Kidney epithelial cell (primary cell): ENCODE data around the gene ADAMTS3. TPM values are rescaled to one million over a fixed set of nuclear protein-coding genes. Genes with fewer than 3 reads are reported as not detected.
"Not testable (repeated sequence)": the region's sequence is repeated elsewhere in the genome, so short reads cannot be mapped to it uniquely, and the experiment has no call there.

Experiments used
- DNase-seq: peaks from one replicate; pipeline ENCODE4 v3.0.0-alpha.2; 2010; ENCODE audit warnings: low read depth
- H3K27me3 ChIP-seq: 2 replicates; pipeline ENCODE4 v1.6.0; 2011; ENCODE audit warnings: low read length; ENCODE audit not compliant: control insufficient read depth, insufficient read depth
- H3K36me3 ChIP-seq: 2 replicates; pipeline ENCODE4 v1.5.1; 2011; ENCODE audit warnings: low read length; ENCODE audit not compliant: control insufficient read depth, insufficient read depth
- H3K4me3 ChIP-seq: 2 replicates; pipeline ENCODE4 v1.5.1; 2011; ENCODE audit warnings: low read depth, mild to moderate bottlenecking, control low read depth, low read length
- total RNA-seq: library from RNA; depleted of rRNA; stranded (reverse); fragments of >200 nt; gene quantifications from 2 replicates; pipeline ENCODE4 v1.2.3, GENCODE V29; 2015
- TF ChIP-seq, protein P1 (sequence below): IDR thresholded peaks from 2 replicates; pipeline ENCODE4 v1.5.1; 2011; ENCODE audit warnings: mild to moderate bottlenecking, moderate library complexity, low read length, control low read depth, inconsistent platforms; ENCODE audit not compliant: insufficient read depth, poor library complexity, severe bottlenecking

ADAMTS3 gene
- total RNA-seq, 1 donor from 2014 or later = 3.5 TPM

DNA sequence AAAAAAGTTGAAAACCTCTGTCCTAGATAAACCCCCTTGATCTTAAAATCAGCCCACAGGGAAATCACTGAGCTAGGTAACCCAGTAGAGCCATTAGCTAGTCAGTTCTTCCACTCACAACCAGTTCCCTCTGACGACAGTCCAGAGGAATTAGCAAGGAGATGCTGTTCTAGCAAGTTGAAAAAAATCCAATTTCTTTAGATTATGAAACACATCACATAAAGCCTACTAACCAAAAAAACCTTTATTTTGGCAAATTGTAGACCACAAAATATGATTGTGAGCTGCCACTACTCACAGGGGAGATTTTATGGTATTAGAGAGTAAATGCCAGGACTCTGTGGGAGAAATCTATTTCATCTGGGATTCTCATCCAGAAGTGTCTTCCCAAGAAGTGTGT is 22.6 kb downstream of the ADAMTS3 start:
- DNase-seq = no peak
- H3K27me3 ChIP-seq = no peaks in the 10 kb centered on the region
- H3K36me3 ChIP-seq = no peaks in the 10 kb centered on the region
- TF ChIP-seq, protein P1, sequence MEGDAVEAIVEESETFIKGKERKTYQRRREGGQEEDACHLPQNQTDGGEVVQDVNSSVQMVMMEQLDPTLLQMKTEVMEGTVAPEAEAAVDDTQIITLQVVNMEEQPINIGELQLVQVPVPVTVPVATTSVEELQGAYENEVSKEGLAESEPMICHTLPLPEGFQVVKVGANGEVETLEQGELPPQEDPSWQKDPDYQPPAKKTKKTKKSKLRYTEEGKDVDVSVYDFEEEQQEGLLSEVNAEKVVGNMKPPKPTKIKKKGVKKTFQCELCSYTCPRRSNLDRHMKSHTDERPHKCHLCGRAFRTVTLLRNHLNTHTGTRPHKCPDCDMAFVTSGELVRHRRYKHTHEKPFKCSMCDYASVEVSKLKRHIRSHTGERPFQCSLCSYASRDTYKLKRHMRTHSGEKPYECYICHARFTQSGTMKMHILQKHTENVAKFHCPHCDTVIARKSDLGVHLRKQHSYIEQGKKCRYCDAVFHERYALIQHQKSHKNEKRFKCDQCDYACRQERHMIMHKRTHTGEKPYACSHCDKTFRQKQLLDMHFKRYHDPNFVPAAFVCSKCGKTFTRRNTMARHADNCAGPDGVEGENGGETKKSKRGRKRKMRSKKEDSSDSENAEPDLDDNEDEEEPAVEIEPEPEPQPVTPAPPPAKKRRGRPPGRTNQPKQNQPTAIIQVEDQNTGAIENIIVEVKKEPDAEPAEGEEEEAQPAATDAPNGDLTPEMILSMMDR = no peak
- no peak overlapping the region for H3K4me3 ChIP-seq

DNA sequence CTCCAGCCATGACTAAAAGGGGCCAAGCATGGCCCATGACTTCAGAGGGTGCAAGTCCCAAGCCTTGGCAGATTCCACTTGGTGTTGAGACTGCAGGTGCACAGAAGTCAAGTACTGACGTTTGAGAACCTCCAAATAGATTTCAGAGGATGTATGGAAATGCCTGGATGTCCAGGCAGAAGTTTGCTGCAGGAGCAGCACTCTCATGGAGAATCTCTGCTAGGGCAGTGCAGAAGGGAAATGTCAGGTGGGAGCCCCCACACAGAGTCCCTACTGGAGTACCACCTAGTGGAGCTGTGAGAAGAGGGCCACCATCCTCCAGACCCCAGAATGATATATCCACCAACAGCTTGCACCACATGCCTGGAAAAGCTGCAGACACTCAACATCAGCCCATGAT is 28.3 kb downstream of the ADAMTS3 start:
- H3K27me3 ChIP-seq, DNase-seq, H3K4me3 ChIP-seq, H3K36me3 ChIP-seq: not testable (repeated sequence)

DNA sequence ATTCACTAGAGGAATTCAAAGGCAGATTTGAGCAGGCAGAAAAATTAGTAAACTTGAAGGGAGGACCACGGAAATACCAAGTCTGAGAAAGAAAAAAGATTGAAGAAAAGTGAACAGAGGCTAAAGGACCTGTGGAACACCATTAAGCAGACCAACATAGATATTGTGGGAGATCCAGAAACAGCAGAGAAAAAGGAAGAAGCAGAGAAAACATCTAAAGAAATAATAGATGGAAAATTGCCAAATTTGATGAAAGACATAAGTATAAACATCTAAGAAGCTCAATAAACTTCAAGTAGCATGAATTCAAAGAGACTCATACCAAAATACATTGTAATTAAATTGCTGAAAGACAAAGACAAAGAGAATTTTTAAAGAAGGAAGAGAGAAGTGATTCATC is 31.0 kb downstream of the ADAMTS3 start:
- no peak overlapping the region for H3K4me3 ChIP-seq
- no peaks in the 10 kb centered on the region for H3K27me3 ChIP-seq
- H3K36me3 ChIP-seq = no peaks in the 10 kb centered on the region
- TF ChIP-seq, protein P1 = no peak
- DNase-seq = no peak

DNA sequence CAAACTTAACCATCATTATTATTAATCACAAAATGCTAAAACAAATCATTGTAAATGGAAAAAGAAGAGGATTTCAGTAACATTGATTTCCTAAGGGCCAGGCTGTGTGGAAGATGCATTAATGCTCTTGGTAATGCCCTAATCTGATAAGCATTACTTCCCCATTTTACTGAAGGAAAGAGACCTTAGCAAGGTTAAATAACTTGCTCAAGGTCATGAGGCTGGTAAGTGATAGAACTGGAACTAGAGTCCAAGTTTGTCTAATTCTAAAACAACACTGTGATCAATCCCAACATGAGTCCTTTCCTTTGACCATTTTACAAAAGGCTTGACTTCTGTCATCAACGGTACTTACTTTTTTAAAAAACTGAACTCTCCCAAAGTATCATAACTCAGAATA is 32.6 kb downstream of the ADAMTS3 start:
- H3K4me3 ChIP-seq = no peak overlapping the region
- no peaks in the 10 kb centered on the region for H3K36me3 ChIP-seq
- no peak for DNase-seq
- TF ChIP-seq, protein P1 = no peak
- H3K27me3 ChIP-seq = no peaks in the 10 kb centered on the region

DNA sequence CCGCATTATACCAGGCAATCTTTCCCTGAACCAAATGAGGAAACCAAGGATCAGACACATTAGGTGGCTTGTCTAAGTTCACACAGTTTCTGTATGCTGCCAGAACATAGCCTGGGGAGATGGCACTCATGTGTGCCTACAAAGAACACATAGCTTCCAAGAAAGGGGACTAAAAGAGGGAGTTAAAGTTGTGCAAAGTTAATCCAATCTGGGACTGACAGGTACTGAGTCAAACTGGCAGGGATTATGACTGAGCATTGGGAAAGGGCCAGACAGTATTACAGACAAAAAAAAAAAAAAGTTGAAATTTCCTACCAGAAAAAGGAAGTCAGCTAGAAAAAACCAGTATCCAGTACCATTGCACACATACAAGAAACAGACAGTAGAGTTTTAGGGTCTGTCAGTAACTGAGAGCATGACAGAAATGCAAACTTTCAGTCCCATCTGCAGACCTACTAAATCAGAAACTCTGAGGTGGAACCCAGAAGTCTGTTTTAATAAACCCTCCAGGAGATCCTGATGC is 37.2 kb downstream of the ADAMTS3 start:
- Histone ChIP-seq H3K4me3 (no peak overlapping the region), H3K27me3 (no peaks in the 10 kb centered on the region), H3K36me3 (no peaks in the 10 kb centered on the region)
- TF ChIP-seq, protein P1 = no peak
- DNase-seq = no peak

DNA sequence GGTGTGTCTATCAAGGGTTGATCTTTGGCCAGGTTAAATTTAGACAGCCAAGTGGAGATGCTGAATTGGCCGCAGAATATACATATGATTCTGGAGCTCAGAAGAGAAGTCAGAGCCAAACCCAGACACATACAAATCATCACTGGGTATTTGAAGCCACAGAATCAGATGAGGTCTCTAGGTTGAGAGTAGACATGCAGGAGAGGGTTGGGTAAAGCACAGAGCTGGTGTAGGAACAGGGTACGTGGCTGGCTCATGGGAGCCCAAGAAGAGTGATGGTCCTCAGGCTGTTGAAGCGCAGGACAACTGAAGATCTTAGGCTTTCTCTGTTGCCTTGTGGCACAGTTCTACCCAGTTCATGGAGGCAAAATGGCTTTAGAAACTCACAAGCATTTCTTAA is 37.7 kb downstream of the ADAMTS3 start:
- Histone ChIP-seq H3K36me3 (no peaks in the 10 kb centered on the region), H3K27me3 (no peaks in the 10 kb centered on the region), H3K4me3 (no peak overlapping the region)
- DNase-seq = no peak
- TF ChIP-seq, protein P1 = no peak
